Parathyroid adenoma (tissue), 2 donors: ENCODE data around the gene PRAF2.

ENCODE experiments used
- H2AFZ ChIP-seq: fragments of 300-600 bp; sonication (generic); one replicate; pipeline ENCODE4 v1.7.0; 2017; ENCODE audit warnings: antibody characterized with exemption, mild to moderate bottlenecking
- H3K27ac ChIP-seq: fragments of 300-600 bp; sonication (generic); one replicate; pipeline ENCODE4 v1.7.0; 2017
- H3K27me3 ChIP-seq: fragments of 300-600 bp; sonication (generic); one replicate; pipeline ENCODE4 v1.7.0; 2017; ENCODE audit warnings: low read length; ENCODE audit not compliant: control insufficient read depth, insufficient read depth
- H3K36me3 ChIP-seq: fragments of 300-600 bp; sonication (generic); one replicate; pipeline ENCODE4 v1.7.0; 2017; ENCODE audit warnings: low read length; ENCODE audit not compliant: control insufficient read depth, insufficient read depth
- H3K4me1 ChIP-seq: fragments of 300-600 bp; sonication (generic); one replicate; pipeline ENCODE4 v1.7.0; 2017; ENCODE audit warnings: control low read depth
- H3K4me2 ChIP-seq: fragments of 300-600 bp; sonication (generic); one replicate; pipeline ENCODE4 v1.7.0; 2017; ENCODE audit warnings: low read length
- H3K4me3 ChIP-seq: fragments of 300-600 bp; sonication (generic); one replicate; pipeline ENCODE4 v1.7.0; 2017; ENCODE audit warnings: low read depth, low read length
- H3K79me2 ChIP-seq: fragments of 300-600 bp; sonication (generic); one replicate; pipeline ENCODE4 v1.7.0; 2017; ENCODE audit warnings: control low read depth
- H3K9ac ChIP-seq: fragments of 300-600 bp; sonication (generic); one replicate; pipeline ENCODE4 v1.7.0; 2017; ENCODE audit warnings: mild to moderate bottlenecking
- H3K9me3 ChIP-seq: fragments of 300-600 bp; sonication (generic); one replicate; pipeline ENCODE4 v1.7.0; 2017; ENCODE audit warnings: low read length; ENCODE audit not compliant: control insufficient read depth
- CTCF ChIP-seq: fragments of 300-600 bp; sonication (generic); IDR thresholded peaks from one replicate; pipeline ENCODE4 v1.7.0; 2017; ENCODE audit warnings: antibody characterized with exemption, mild to moderate bottlenecking
- donor health status: primary hyperparathyroidism.

PRAF2 gene

GRCh38 chrX:49066690-49067089 is 7.1 kb downstream of the PRAF2 start:
- no peaks in the 10 kb centered on the region for H3K9me3 ChIP-seq
- H3K27me3 ChIP-seq = no peaks in the 10 kb centered on the region
- no peaks in the 10 kb centered on the region for H3K4me1 ChIP-seq
- H3K27ac ChIP-seq = no peak overlapping the region
- no peak for TF ChIP-seq CTCF
- no peaks in the 10 kb centered on the region for H3K36me3 ChIP-seq
- H2AFZ ChIP-seq = no peak overlapping the region
- no peak overlapping the region for H3K4me2 ChIP-seq
- no peak overlapping the region for H3K9ac ChIP-seq
- H3K4me3 ChIP-seq = no peak overlapping the region
- peaks cover 3% of the 10 kb centered on the region for H3K79me2 ChIP-seq

- Histone ChIP-seq H3K27ac (no peak overlapping the region), H3K36me3 (no peaks in the 10 kb centered on the region), H3K9ac (no peak overlapping the region), H3K9me3 (no peaks in the 10 kb centered on the region), H3K79me2 (peaks cover 3% of the 10 kb centered on the region), H3K27me3 (no peaks in the 10 kb centered on the region), H3K4me1 (no peaks in the 10 kb centered on the region), H3K4me2 (no peak overlapping the region), H3K4me3 (no peak overlapping the region), H2AFZ (no peak overlapping the region)
- no peak for TF ChIP-seq CTCF
These were observed 7.5 kb downstream of the PRAF2 start for GRCh38 chrX:49066278-49066677.

- Histone ChIP-seq H3K4me2 (no peak overlapping the region), H3K4me1 (no peaks in the 10 kb centered on the region), H3K9ac (no peak overlapping the region), H2AFZ (no peak overlapping the region), H3K36me3 (no peaks in the 10 kb centered on the region), H3K4me3 (no peak overlapping the region), H3K27ac (no peak overlapping the region), H3K27me3 (no peaks in the 10 kb centered on the region), H3K9me3 (no peaks in the 10 kb centered on the region), H3K79me2 (peaks cover 8% of the 10 kb centered on the region)
- no peak for TF ChIP-seq CTCF
These were observed 9.1 kb downstream of the PRAF2 start for GRCh38 chrX:49064735-49065134.

GRCh38 chrX:49064303-49064702 is 9.5 kb downstream of the PRAF2 start:
- H3K9me3 ChIP-seq = no peaks in the 10 kb centered on the region
- no peaks in the 10 kb centered on the region for H3K4me1 ChIP-seq
- TF ChIP-seq CTCF = no peak
- no peak overlapping the region for H3K9ac ChIP-seq
- no peak overlapping the region for H3K4me3 ChIP-seq
- H3K79me2 ChIP-seq = peaks cover 10% of the 10 kb centered on the region
- H2AFZ ChIP-seq = no peak overlapping the region
- H3K36me3 ChIP-seq = no peaks in the 10 kb centered on the region
- H3K27me3 ChIP-seq = no peaks in the 10 kb centered on the region
- H3K27ac ChIP-seq = no peak overlapping the region
- no peak overlapping the region for H3K4me2 ChIP-seq

- Histone ChIP-seq H3K79me2 (peaks cover 10% of the 10 kb centered on the region), H3K4me1 (no peaks in the 10 kb centered on the region), H3K27ac (no peak overlapping the region), H3K4me2 (no peak overlapping the region), H3K36me3 (no peaks in the 10 kb centered on the region), H3K9ac (no peak overlapping the region), H3K27me3 (no peaks in the 10 kb centered on the region), H3K4me3 (no peak overlapping the region), H2AFZ (no peak overlapping the region), H3K9me3 (no peaks in the 10 kb centered on the region)
- TF ChIP-seq CTCF = no peak
These were observed 10.1 kb downstream of the PRAF2 start for GRCh38 chrX:49063715-49064114.
